ENCODE measurements around the gene CHRM2.

Gene CHRM2

GRCh38 chr7:137025469-137026175, 157.2 kb downstream of the CHRM2 start:
- DNase-seq (ENCODE audit: low read depth), result no peak

DNA sequence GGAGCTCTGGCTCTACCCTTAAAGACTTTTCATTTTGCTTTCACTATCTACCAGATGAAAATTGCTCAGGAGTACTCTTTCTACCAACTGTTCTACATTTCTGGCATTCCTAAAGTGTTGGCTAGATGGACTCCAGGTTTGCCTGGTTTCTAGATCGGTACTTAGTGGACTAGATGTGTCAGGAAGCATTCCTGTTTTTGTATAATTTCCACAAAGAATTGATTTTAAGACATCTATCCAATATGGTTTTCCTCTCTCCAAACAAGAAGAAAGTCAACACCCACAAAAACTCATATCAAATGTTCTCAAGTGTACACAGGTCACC, 157.7 kb downstream of the CHRM2 start:
- DNase-seq (ENCODE audit: low read depth), result no peak

DNA sequence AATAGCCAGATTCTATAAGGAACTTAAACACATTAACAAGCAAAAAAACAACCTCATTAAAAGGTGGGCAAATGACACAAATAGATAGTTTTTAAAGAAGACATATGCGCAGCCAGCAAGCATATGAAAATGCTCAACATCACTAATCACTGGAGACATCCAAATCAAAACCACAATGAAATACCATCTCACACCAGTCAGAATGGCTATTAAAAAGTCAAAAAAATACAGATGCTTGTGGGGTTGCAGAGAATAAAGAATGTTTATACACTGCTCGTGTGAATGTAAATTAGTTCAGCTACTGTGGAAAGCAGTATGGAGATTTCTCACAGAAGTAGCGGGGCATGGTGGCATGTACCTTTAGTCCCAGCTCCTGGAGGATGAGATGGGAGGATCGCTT, 164.0 kb downstream of the CHRM2 start:
- no peak for DNase-seq (ENCODE audit: low read depth)

- no peak for DNase-seq (ENCODE audit: low read depth)
Observed at GRCh38 chr7:137036768-137037167, 168.3 kb downstream of the CHRM2 start.

- no peak for DNase-seq (ENCODE audit: low read depth)
Observed at GRCh38 chr7:137038706-137039105, 170.3 kb downstream of the CHRM2 start.

- no peak for DNase-seq (ENCODE audit: low read depth)
Observed at GRCh38 chr7:137040745-137041144, 172.3 kb downstream of the CHRM2 start.

- DNase-seq (ENCODE audit: low read depth), result no peak
Observed at GRCh38 chr7:137045573-137045972, 177.1 kb downstream of the CHRM2 start.

DNA sequence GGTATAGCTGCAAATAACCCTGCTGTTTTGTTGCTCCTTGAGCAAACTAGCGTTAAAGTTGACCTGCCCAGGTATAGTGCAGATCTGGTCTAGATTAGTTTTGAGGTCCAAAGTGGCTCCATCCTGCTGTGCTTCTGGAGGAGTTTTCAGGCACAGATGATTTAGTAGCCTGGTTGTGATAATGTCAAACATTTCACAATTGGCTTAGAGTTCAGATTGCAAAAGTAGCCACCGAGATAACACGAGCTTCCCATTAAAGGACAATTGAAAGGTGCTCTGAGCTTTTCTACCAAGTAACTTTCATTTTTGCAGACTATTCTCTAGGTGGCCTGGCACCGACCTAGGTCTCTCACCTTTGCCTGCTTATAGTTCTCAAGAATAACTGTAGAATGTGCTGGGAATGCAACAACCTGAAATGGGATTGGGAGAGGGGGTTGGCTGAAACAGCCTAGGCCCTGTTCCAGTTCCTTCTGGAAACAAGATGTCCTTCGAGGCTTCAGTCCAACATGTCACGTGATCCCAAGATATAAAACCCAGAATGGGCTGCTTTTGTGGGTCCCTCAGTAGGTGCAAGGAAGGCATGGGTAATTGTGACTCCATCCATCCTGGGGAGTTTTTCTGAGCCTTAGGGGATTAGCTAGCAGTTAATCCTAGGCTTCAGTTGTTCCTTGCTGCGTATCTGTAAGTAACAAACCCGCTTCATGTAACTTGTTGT, 201.0 kb downstream of the CHRM2 start:
- DNase-seq (ENCODE audit: low read depth), result no peak
